ENCODE measurements around the gene TSPAN1. TPM values are rescaled to one million over a fixed set of nuclear protein-coding genes. Genes with fewer than 3 reads are reported as not detected.

Gene TSPAN1
- total and polyA plus RNA-seq, 2 of the 13 experiments (the other 11 are each of a cell fraction or from before 2014, with no cell fraction given), result 1.7 to 2.9 TPM

GRCh38 chr1:46132529-46133180 lies 42.2 kb upstream of the TSPAN1 start, which contains the start of gene PIK3R3 (continued):
- TF ChIP-seq GABPB1 (CRISPR knock-in tag; IDR thresholded peaks at IDR 0.05) (peak; percentile 76), FOXK1 (CRISPR knock-in tag; IDR thresholded peaks at IDR 0.05; ENCODE audit: borderline replicate concordance, low read depth) (peak; percentile 80), DNMT1 (CRISPR knock-in tag; IDR thresholded peaks at IDR 0.05) (0 out of 2 replicates have a peak, but pooled peaks have one; percentile 23), ZNF570 (CRISPR knock-in tag; IDR thresholded peaks at IDR 0.05; ENCODE audit: borderline replicate concordance) (peak; percentile 85; the same call in 1 of the 2 replicates), ETV5 (CRISPR knock-in tag; IDR thresholded peaks at IDR 0.05; ENCODE audit: borderline replicate concordance) (peak; percentile 78), ZNF280B (CRISPR knock-in tag; IDR thresholded peaks at IDR 0.05; ENCODE audit: borderline replicate concordance) (peak; percentile 96), RBFOX2 (IDR thresholded peaks at IDR 0.05; ENCODE audit: low read depth, low read length) (peak; percentile 86), ZNF598 (CRISPR knock-in tag; IDR thresholded peaks at IDR 0.05; ENCODE audit: borderline replicate concordance) (peak; percentile 92), ZFY (CRISPR knock-in tag; IDR thresholded peaks at IDR 0.05) (peak; percentile 45), FOXO4 (CRISPR knock-in tag; conservative IDR thresholded peaks at IDR 0.05) (peak; percentile 99), MEF2D (CRISPR knock-in tag; IDR thresholded peaks at IDR 0.05) (peak; percentile 89), HBP1 (CRISPR knock-in tag; IDR thresholded peaks at IDR 0.05; ENCODE audit: low read depth) (peak; percentile 69; the same call in 1 of the 2 replicates), CENPBD1 (CRISPR knock-in tag; IDR thresholded peaks at IDR 0.05; ENCODE audit: borderline replicate concordance, low read depth) (no peak; the same call in 1 of the 2 replicates), RARG (CRISPR knock-in tag; IDR thresholded peaks at IDR 0.05; ENCODE audit: low read depth) (no peak), ZNF124 (CRISPR knock-in tag; IDR thresholded peaks at IDR 0.05) (peak; percentile 70; the same call in 1 of the 2 replicates), HOXD1 (CRISPR knock-in tag; IDR thresholded peaks at IDR 0.05) (peak; percentile 49; the same call in 1 of the 2 replicates), ISX (CRISPR knock-in tag; conservative IDR thresholded peaks at IDR 0.05) (peak; percentile 92; the same call in 1 of the 2 replicates), ZNF607 (CRISPR knock-in tag; IDR thresholded peaks at IDR 0.05; ENCODE audit: borderline replicate concordance) (peak; percentile 97), ZNF382 (CRISPR knock-in tag; IDR thresholded peaks at IDR 0.05; ENCODE audit: borderline replicate concordance) (no peak), HMGXB4 (CRISPR knock-in tag; IDR thresholded peaks at IDR 0.05; ENCODE audit: borderline replicate concordance in 1 of 2, low read depth in 1 of 2) (peak; percentile 75 to 83), GATAD2A (CRISPR knock-in tag; IDR thresholded peaks at IDR 0.05) (peak; percentile 65), PRMT3 (CRISPR knock-in tag; IDR thresholded peaks at IDR 0.05; ENCODE audit: borderline replicate concordance, low read depth) (no peak; the same call in 1 of the 2 replicates)

Measured in HepG2 (cell line).